ENCODE data around the gene FERMT3. TPM values are rescaled to one million over a fixed set of nuclear protein-coding genes. Genes with fewer than 3 reads are reported as not detected.

FERMT3 gene
- total and polyA plus RNA-seq, 4 donors: 3.4 to 47.2 (median 9.7) TPM

DNA sequence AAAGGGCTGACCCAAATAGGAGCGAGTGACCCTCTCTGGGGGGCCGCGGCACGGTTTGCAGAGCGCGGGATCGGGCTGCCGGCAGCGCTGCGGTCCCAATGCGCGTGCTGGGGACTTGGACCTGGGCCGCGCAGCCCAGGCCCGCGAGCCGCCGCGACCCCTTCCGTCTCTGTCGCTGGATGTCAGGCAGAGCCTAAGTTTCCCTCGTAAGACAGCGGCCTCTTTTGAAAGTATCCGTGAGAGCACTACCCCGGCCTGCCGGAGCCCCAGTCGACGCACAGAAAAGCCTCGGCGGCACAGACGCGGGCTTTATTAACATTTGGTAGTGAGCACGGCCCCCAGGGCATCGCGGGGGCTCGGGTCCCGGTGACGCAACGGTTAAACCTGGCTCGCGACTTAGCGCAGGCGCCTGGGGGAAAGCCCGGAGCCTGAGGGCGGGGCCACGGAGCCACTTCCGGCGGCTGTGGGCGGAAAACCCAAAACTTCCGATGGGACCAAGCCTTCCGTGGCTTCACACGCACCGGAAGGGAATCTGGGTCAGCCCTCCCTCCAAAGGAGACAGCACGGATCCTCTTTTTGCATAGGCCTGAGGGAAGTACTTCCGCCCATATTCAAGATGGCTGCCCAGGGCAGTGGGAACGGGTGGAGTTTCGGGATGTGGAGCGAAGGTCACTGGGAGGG, 63.2 kb downstream of the FERMT3 start:
- TF ChIP-seq ATF3 (IDR thresholded peaks at IDR 0.05): peak; percentile 72
- peak; percentile 72 for TF ChIP-seq FOXA1 (IDR thresholded peaks at IDR 0.05)
- TF ChIP-seq EGR1 (IDR thresholded peaks at IDR 0.05; ENCODE audit: low read depth in 2 of 2): peak; percentile 90 to 91
- TF ChIP-seq YY1 (IDR thresholded peaks at IDR 0.05): peak; percentile 100
- peak; percentile 92 to 96 for TF ChIP-seq RXRA (IDR thresholded peaks at IDR 0.05)
- TF ChIP-seq MAX (IDR thresholded peaks at IDR 0.05): peak; percentile 93
- peak; percentile 34 to 80 for TF ChIP-seq JUND (IDR thresholded peaks at IDR 0.05)
- TF ChIP-seq FOXA2 (IDR thresholded peaks at IDR 0.05): no peak
- TF ChIP-seq GABPA (IDR thresholded peaks at IDR 0.05 in 1 of 2, conservative IDR thresholded peaks at IDR 0.05 in 1 of 2): peak; percentile 97 to 99
- peak; percentile 98 for TF ChIP-seq SP1 (IDR thresholded peaks at IDR 0.05)
- TF ChIP-seq HNF4G (IDR thresholded peaks at IDR 0.05): no peak
- no peak for TF ChIP-seq CTCF (IDR thresholded peaks at IDR 0.05; ENCODE audit: low read depth, low read length, missing input control)
- peak; percentile 93 for TF ChIP-seq NR2F2 (IDR thresholded peaks at IDR 0.05)
- no peak for TF ChIP-seq TAF1 (conservative IDR thresholded peaks at IDR 0.05)
- peak; percentile 93 for TF ChIP-seq ZBTB33 (IDR thresholded peaks at IDR 0.05)
- peak; percentile 50 to 53 for TF ChIP-seq HNF4A (conservative IDR thresholded peaks at IDR 0.05)
- peak; percentile 15 to 36 for TF ChIP-seq RAD21 (IDR thresholded peaks at IDR 0.05)
- TF ChIP-seq REST (IDR thresholded peaks at IDR 0.05): peak; percentile 87
- Histone ChIP-seq H3K9me3 (ENCODE audit: control insufficient read depth in 4 of 4, low read length in 3 of 4) (no peaks in the 10 kb centered on the region), H3K4me3 (ENCODE audit: low read depth in 1 of 3, low read length in 3 of 3) (peak overlapping the region; percentile 71 to 97 (median 96)), H3K27me3 (ENCODE audit: control insufficient read depth in 4 of 4, insufficient read depth in 4 of 4, low read length in 3 of 4) (no peaks in the 10 kb centered on the region), H3K9ac (ENCODE audit: low read depth in 1 of 2, low read length in 2 of 2) (peak overlapping the region; percentile 64 to 95), H3K27ac (ENCODE audit: low read depth in 1 of 2, low read length in 2 of 2) (peak overlapping the region; percentile 98 to 99), H3K4me1 (ENCODE audit: control insufficient read depth in 4 of 4, insufficient read depth in 4 of 4, low read length in 3 of 4) (peaks cover 11 to 40% (median 27%) of the 10 kb centered on the region in 4 donors), H3K36me3 (ENCODE audit: control insufficient read depth in 4 of 4, insufficient read depth in 3 of 4, low read depth in 1 of 4, low read length in 3 of 4) (peaks cover 0 to 7% (median 2%) of the 10 kb centered on the region in 4 donors)
- peak; percentile 94 for DNase-seq (ENCODE audit: low spot score)
- WGBS: under 1% methylated on average over 58 of the region's 58 CpGs

Other genes with a start within 250 kb of the FERMT3 start
- gene COX8A, start 232.1 kb upstream of the FERMT3 start, total RNA-seq: 100 to 1,000 TPM; 250 to 368 TPM
- gene COX8A, start 232.1 kb upstream of the FERMT3 start, polyA plus RNA-seq: 100 to 1,000 TPM; 359 to 586 TPM
- gene OTUB1, start 220.3 kb upstream of the FERMT3 start, total RNA-seq: 10 to 100 TPM; 18.8 to 21.9 TPM
- gene OTUB1, start 220.3 kb upstream of the FERMT3 start, polyA plus RNA-seq: 10 to 100 TPM; 35.1 to 44.6 TPM
- gene FLRT1, start 170.8 kb upstream of the FERMT3 start, total RNA-seq: under 1 TPM in 1 of 2 donors, not detected in 1; 0.05 TPM
- under 1 TPM; 0.02 to 0.32 TPM for gene FLRT1, start 170.8 kb upstream of the FERMT3 start, polyA plus RNA-seq
- gene MACROD1, start 40.6 kb upstream of the FERMT3 start, total RNA-seq: 10 to 100 TPM in 1 of 2 donors, 1 to 10 TPM in 1; 8.9 to 12.6 TPM
- 10 to 100 TPM; 13.5 to 25.9 TPM for gene MACROD1, start 40.6 kb upstream of the FERMT3 start, polyA plus RNA-seq
- gene STIP1, start 20.6 kb upstream of the FERMT3 start, total RNA-seq: 10 to 100 TPM; 51.3 to 58.1 TPM
- gene STIP1, start 20.6 kb upstream of the FERMT3 start, polyA plus RNA-seq: 10 to 100 TPM; 22.6 to 33.7 TPM
- 10 to 100 TPM; 14.0 to 22.9 TPM for gene TRPT1, start 19.5 kb downstream of the FERMT3 start, total RNA-seq
- 10 to 100 TPM; 18.7 to 37.8 TPM for gene TRPT1, start 19.5 kb downstream of the FERMT3 start, polyA plus RNA-seq
- gene NUDT22, start 19.6 kb downstream of the FERMT3 start, total RNA-seq: 10 to 100 TPM; 20.0 to 47.8 TPM
- 10 to 100 TPM; 37.9 to 44.5 TPM for gene NUDT22, start 19.6 kb downstream of the FERMT3 start, polyA plus RNA-seq
- 10 to 100 TPM in 1 of 2 donors, 1 to 10 TPM in 1; 8.5 to 25.9 TPM for gene DNAJC4, start 23.8 kb downstream of the FERMT3 start, total RNA-seq
- 10 to 100 TPM; 22.7 to 24.3 TPM for gene DNAJC4, start 23.8 kb downstream of the FERMT3 start, polyA plus RNA-seq
- 1 to 10 TPM; 3.6 to 9.5 TPM for gene VEGFB, start 27.9 kb downstream of the FERMT3 start, total RNA-seq
- 10 to 100 TPM; 11.9 to 17.3 TPM for gene VEGFB, start 27.9 kb downstream of the FERMT3 start, polyA plus RNA-seq
- gene FKBP2, start 34.4 kb downstream of the FERMT3 start, total RNA-seq: 10 to 100 TPM; 60.8 to 79.0 TPM
- gene FKBP2, start 34.4 kb downstream of the FERMT3 start, polyA plus RNA-seq: 100 to 1,000 TPM; 170 to 241 TPM
- 10 to 100 TPM; 34.9 to 41.7 TPM for gene PPP1R14B, start 40.2 kb downstream of the FERMT3 start, total RNA-seq
- 10 to 100 TPM; 24.2 to 57.6 TPM for gene PPP1R14B, start 40.2 kb downstream of the FERMT3 start, polyA plus RNA-seq
- gene PLCB3, start 44.8 kb downstream of the FERMT3 start, total RNA-seq: 1 to 10 TPM; 7.7 to 8.5 TPM
- gene PLCB3, start 44.8 kb downstream of the FERMT3 start, polyA plus RNA-seq: 1 to 10 TPM in 1 of 2 donors, under 1 TPM in 1; 0.79 to 3.1 TPM
- gene BAD, start 77.9 kb downstream of the FERMT3 start, total RNA-seq: 10 to 100 TPM; 16.0 to 21.1 TPM
- gene BAD, start 77.9 kb downstream of the FERMT3 start, polyA plus RNA-seq: 10 to 100 TPM; 39.3 to 39.5 TPM
- 10 to 100 TPM in 1 of 2 donors, 1 to 10 TPM in 1; 6.9 to 11.0 TPM for gene GPR137, start 79.1 kb downstream of the FERMT3 start, total RNA-seq
- 10 to 100 TPM in 1 of 2 donors, 1 to 10 TPM in 1; 6.7 to 22.2 TPM for gene GPR137, start 79.1 kb downstream of the FERMT3 start, polyA plus RNA-seq
- not detected for gene KCNK4, start 84.6 kb downstream of the FERMT3 start, total RNA-seq
- gene KCNK4, start 84.6 kb downstream of the FERMT3 start, polyA plus RNA-seq: not detected
- gene CATSPERZ, start 93.6 kb downstream of the FERMT3 start, total RNA-seq: under 1 TPM in 1 of 2 donors, not detected in 1; 0.42 TPM
- gene CATSPERZ, start 93.6 kb downstream of the FERMT3 start, polyA plus RNA-seq: not detected
- 10 to 100 TPM; 19.8 to 64.8 TPM for gene ESRRA, start 98.8 kb downstream of the FERMT3 start, total RNA-seq
- 10 to 100 TPM; 13.9 to 55.3 TPM for gene ESRRA, start 98.8 kb downstream of the FERMT3 start, polyA plus RNA-seq
- 100 to 1,000 TPM in 1 of 2 donors, 10 to 100 TPM in 1; 52.5 to 137 TPM for gene TRMT112, start 110.8 kb downstream of the FERMT3 start, total RNA-seq
- gene TRMT112, start 110.8 kb downstream of the FERMT3 start, polyA plus RNA-seq: 100 to 1,000 TPM; 130 to 132 TPM
- gene PRDX5, start 111.4 kb downstream of the FERMT3 start, total RNA-seq: 10 to 100 TPM; 66.8 to 93.4 TPM
- 100 to 1,000 TPM; 176 to 201 TPM for gene PRDX5, start 111.4 kb downstream of the FERMT3 start, polyA plus RNA-seq
- gene CCDC88B, start 133.5 kb downstream of the FERMT3 start, total RNA-seq: 1 to 10 TPM; 4.4 to 4.9 TPM
- 1 to 10 TPM; 3.5 to 3.6 TPM for gene CCDC88B, start 133.5 kb downstream of the FERMT3 start, polyA plus RNA-seq
- 10 to 100 TPM; 10.8 to 13.5 TPM for gene RPS6KA4, start 152.4 kb downstream of the FERMT3 start, total RNA-seq
- 1 to 10 TPM; 2.0 to 9.1 TPM for gene RPS6KA4, start 152.4 kb downstream of the FERMT3 start, polyA plus RNA-seq